A673 (cell line): ENCODE data around the gene LARP4B.

Experiments
- CTCF ChIP-seq: fragments of 300-800, 200-600 bp; sonication (generic); conservative IDR thresholded peaks from 2 replicates; pipeline ENCODE4 v1.5.1; 2017; ENCODE audit warnings: low read depth, mild to moderate bottlenecking, antibody characterized with exemption, low read length, moderate library complexity, mixed read lengths
- EZH2 ChIP-seq: fragments of 200-600 bp; sonication (generic); IDR thresholded peaks from 2 replicates; pipeline ENCODE4 v1.6.1; 2017; ENCODE audit warnings: borderline replicate concordance, low read depth, mild to moderate bottlenecking, mixed read lengths, antibody characterized with exemption, low read length; ENCODE audit not compliant: poor library complexity, severe bottlenecking

DNA sequence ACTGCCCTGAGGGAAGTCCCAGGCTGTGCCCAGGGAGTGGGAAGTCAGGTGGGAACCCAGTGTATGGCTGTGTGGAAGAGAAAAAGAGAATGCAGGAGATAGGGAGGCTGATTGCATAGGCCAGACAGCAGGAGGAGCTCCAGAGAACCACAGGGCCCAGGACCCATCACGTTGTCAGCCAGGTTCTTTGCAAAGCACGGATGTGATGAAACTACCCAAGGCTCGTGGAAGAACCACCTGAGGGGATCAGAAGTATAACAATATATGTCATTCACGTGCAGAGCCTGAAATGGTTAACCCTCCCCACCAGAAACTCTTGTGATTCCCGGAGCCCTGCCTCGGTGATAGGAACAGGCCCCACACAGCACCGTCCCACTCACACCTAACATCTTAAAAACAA is 83.6 kb downstream of the LARP4B start:
- TF ChIP-seq CTCF (0 out of 2 replicates have a peak, but pooled peaks have one; percentile 18), EZH2 (no peak)
